CD8-positive, alpha-beta memory T cell (primary cell): ENCODE measurements around the gene RET. TPM values are rescaled to one million over a fixed set of nuclear protein-coding genes. Genes with fewer than 3 reads are reported as not detected.

Experiments used
- CTCF ChIA-PET: fragments of 350-600 bp; sonication (Branson Sonifier 250); formaldehyde crosslinking; loops from one replicate; lab custom pipeline; 2021; ENCODE audit warnings: antibody characterized with exemption; lab: Charles Lee
- POLR2A ChIA-PET: fragments of 350-600 bp; sonication (Branson Sonifier 250); formaldehyde crosslinking; loops from one replicate; lab custom pipeline; 2021; ENCODE audit warnings: antibody characterized with exemption; lab: Charles Lee
- DNase-seq, 5 donors: peaks; one replicate each; pipeline versions ENCODE4 v3.0.0 to v3.0.0-alpha.2; 2020 to 2022; ENCODE audit warnings: mixed read lengths in 1 of 5
- H3K27ac ChIP-seq: one replicate; pipeline ENCODE4 v1.7.0; 2013; ENCODE audit warnings: low read depth, mild to moderate bottlenecking, low read length, moderate library complexity
- H3K27me3 ChIP-seq: 2 replicates; pipeline ENCODE4 v1.7.0; 2013; ENCODE audit warnings: low read length, mild to moderate bottlenecking; ENCODE audit not compliant: insufficient read depth, poor library complexity, severe bottlenecking
- H3K36me3 ChIP-seq: 2 replicates; pipeline ENCODE4 v1.7.0; 2013; ENCODE audit warnings: mild to moderate bottlenecking, low read length, moderate library complexity; ENCODE audit not compliant: insufficient read depth
- H3K4me1 ChIP-seq: 2 replicates; pipeline ENCODE4 v1.7.0; 2013; ENCODE audit warnings: mild to moderate bottlenecking, low read length, moderate library complexity; ENCODE audit not compliant: insufficient read depth
- H3K4me3 ChIP-seq: 2 replicates; pipeline ENCODE4 v1.7.0; 2013; ENCODE audit warnings: mild to moderate bottlenecking, low read length
- H3K9me3 ChIP-seq: 2 replicates; pipeline ENCODE4 v1.7.0; 2013; ENCODE audit warnings: mild to moderate bottlenecking, low read length
- H3K27ac Mint-ChIP-seq, 8 donors: one replicate each; pipeline ENCODE4 v1.8.0; 2020 to 2021; ENCODE audit warnings: mixed read lengths in 8 of 8, mild to moderate bottlenecking in 6 of 8, inconsistent platforms in 3 of 8, moderate library complexity in 3 of 8
- H3K27me3 Mint-ChIP-seq, 2 donors: one replicate each; pipeline ENCODE4 v1.8.0; 2020 to 2021; ENCODE audit warnings: mixed read lengths in 2 of 2, mild to moderate bottlenecking in 1 of 2, moderate library complexity in 1 of 2
- H3K36me3 Mint-ChIP-seq, 3 donors: one replicate each; pipeline ENCODE4 v1.8.0; 2020 to 2021; ENCODE audit warnings: mixed read lengths in 3 of 3, inconsistent platforms in 1 of 3, mild to moderate bottlenecking in 1 of 3
- H3K4me1 Mint-ChIP-seq, 3 donors: one replicate each; pipeline ENCODE4 v1.8.0; 2020 to 2021; ENCODE audit warnings: mixed read lengths in 3 of 3, inconsistent platforms in 1 of 3, mild to moderate bottlenecking in 1 of 3
- H3K4me3 Mint-ChIP-seq, 7 donors: one replicate each; pipeline ENCODE4 v1.8.0; 2020 to 2021; ENCODE audit warnings: mixed read lengths in 7 of 7, mild to moderate bottlenecking in 6 of 7, moderate library complexity in 4 of 7, inconsistent platforms in 2 of 7
- H3K9me3 Mint-ChIP-seq, 5 donors: one replicate each; pipeline ENCODE4 v1.8.0; 2020 to 2022; ENCODE audit warnings: mixed read lengths in 5 of 5, mild to moderate bottlenecking in 3 of 5, moderate library complexity in 2 of 5, inconsistent platforms in 1 of 5
- polyA plus RNA-seq: library from polyadenylated mRNA; unstranded; fragments of 300-500 nt; fragmentation: Illumina TruSeq; gene quantifications from one replicate; pipeline ENCODE4 v1.2.3, GENCODE V29; 2021
- total RNA-seq, 2 experiments: library from RNA; stranded (reverse); gene quantifications; one replicate each; pipeline ENCODE4 v1.2.3, GENCODE V29; 2021

The RET gene
- total and polyA plus RNA-seq, 3 experiments from 2014 or later: 0.06 to 0.24 TPM; not detected in 1

- no peak for DNase-seq
- POLR2A ChIA-PET: no interaction called here
- Mint-ChIP-seq H3K9me3 (no peaks in the 10 kb centered on the region), H3K4me1 (no peaks in the 10 kb centered on the region), H3K4me3 (no peak overlapping the region), H3K27ac (no peak overlapping the region), H3K36me3 (no peaks in the 10 kb centered on the region), H3K27me3 (peaks cover 7 to 11% of the 10 kb centered on the region in 2 donors)
- no peak overlapping the region for H3K4me3 ChIP-seq
- no peaks in the 10 kb centered on the region for H3K36me3 ChIP-seq
- no peaks in the 10 kb centered on the region for H3K9me3 ChIP-seq
- no peaks in the 10 kb centered on the region for H3K4me1 ChIP-seq
- no peak overlapping the region for H3K27ac ChIP-seq
- no peaks in the 10 kb centered on the region for H3K27me3 ChIP-seq
- CTCF ChIA-PET: no interaction called here
These were observed 14.3 kb upstream of the RET start for GRCh38 chr10:43062402-43063160.

GRCh38 chr10:43064331-43065075 is 12.4 kb upstream of the RET start:
- no peak overlapping the region for H3K4me3 ChIP-seq
- ChIA-PET POLR2A (no interaction called here), CTCF (no interaction called here)
- H3K27me3 ChIP-seq: no peaks in the 10 kb centered on the region
- H3K4me1 ChIP-seq: no peaks in the 10 kb centered on the region
- no peaks in the 10 kb centered on the region for H3K36me3 Mint-ChIP-seq
- DNase-seq: no peak
- H3K4me3 Mint-ChIP-seq: no peak overlapping the region
- no peaks in the 10 kb centered on the region for H3K36me3 ChIP-seq
- no peaks in the 10 kb centered on the region for H3K9me3 ChIP-seq
- peaks cover 0 to 7% of the 10 kb centered on the region in 2 donors for H3K27me3 Mint-ChIP-seq
- H3K9me3 Mint-ChIP-seq: no peaks in the 10 kb centered on the region
- H3K27ac ChIP-seq: no peak overlapping the region
- no peaks in the 10 kb centered on the region for H3K4me1 Mint-ChIP-seq
- peak overlapping the region in 1 of 8 donors; percentile 38 for H3K27ac Mint-ChIP-seq

- H3K27me3 ChIP-seq: no peaks in the 10 kb centered on the region
- no peak for DNase-seq
- Mint-ChIP-seq H3K4me3 (no peak overlapping the region), H3K27ac (no peak overlapping the region), H3K27me3 (peaks cover 0 to 6% of the 10 kb centered on the region in 2 donors), H3K4me1 (no peaks in the 10 kb centered on the region), H3K9me3 (no peaks in the 10 kb centered on the region), H3K36me3 (no peaks in the 10 kb centered on the region)
- H3K27ac ChIP-seq: no peak overlapping the region
- no peaks in the 10 kb centered on the region for H3K36me3 ChIP-seq
- H3K4me1 ChIP-seq: no peaks in the 10 kb centered on the region
- H3K9me3 ChIP-seq: no peaks in the 10 kb centered on the region
- ChIA-PET POLR2A (no interaction called here), CTCF (no interaction called here)
- H3K4me3 ChIP-seq: no peak overlapping the region
These were observed 11.6 kb upstream of the RET start for GRCh38 chr10:43065234-43065633.

GRCh38 chr10:43065761-43066160 is 11.1 kb upstream of the RET start:
- ChIA-PET CTCF (no interaction called here), POLR2A (no interaction called here)
- no peaks in the 10 kb centered on the region for H3K27me3 ChIP-seq

GRCh38 chr10:43066481-43066880 is 10.4 kb upstream of the RET start:
- ChIA-PET CTCF (no interaction called here), POLR2A (no interaction called here)
- H3K27ac Mint-ChIP-seq: no peak overlapping the region
- H3K27me3 Mint-ChIP-seq: peaks cover 0 to 4% of the 10 kb centered on the region in 2 donors
- Histone ChIP-seq H3K9me3 (no peaks in the 10 kb centered on the region), H3K27me3 (no peaks in the 10 kb centered on the region), H3K27ac (no peak overlapping the region), H3K36me3 (no peaks in the 10 kb centered on the region), H3K4me3 (no peak overlapping the region), H3K4me1 (no peaks in the 10 kb centered on the region)
- H3K36me3 Mint-ChIP-seq: no peaks in the 10 kb centered on the region
- DNase-seq: no peak
- H3K9me3 Mint-ChIP-seq: no peaks in the 10 kb centered on the region
- no peak overlapping the region for H3K4me3 Mint-ChIP-seq
- no peaks in the 10 kb centered on the region for H3K4me1 Mint-ChIP-seq

More at GRCh38 chr10:43065761-43066160, 11.1 kb upstream of the RET start:
- Histone ChIP-seq H3K36me3 (no peaks in the 10 kb centered on the region), H3K27ac (no peak overlapping the region), H3K4me1 (no peaks in the 10 kb centered on the region), H3K4me3 (no peak overlapping the region), H3K9me3 (no peaks in the 10 kb centered on the region)
- Mint-ChIP-seq H3K9me3 (no peaks in the 10 kb centered on the region), H3K4me3 (no peak overlapping the region), H3K27me3 (peaks cover 0 to 2% of the 10 kb centered on the region in 2 donors), H3K27ac (no peak overlapping the region), H3K36me3 (no peaks in the 10 kb centered on the region), H3K4me1 (no peaks in the 10 kb centered on the region)
- DNase-seq: no peak

- peak overlapping the region in 1 of 7 donors; percentile 54 for H3K4me3 Mint-ChIP-seq
- no peaks in the 10 kb centered on the region for H3K36me3 Mint-ChIP-seq
- peaks cover under 1 to 4% of the 10 kb centered on the region in 2 donors for H3K27me3 Mint-ChIP-seq
- DNase-seq: peak in 1 of 5 donors; percentile 35
- peak overlapping the region in 1 of 8 donors; percentile 61 for H3K27ac Mint-ChIP-seq
- H3K4me3 ChIP-seq: no peak overlapping the region
- ChIA-PET POLR2A (no interaction called here), CTCF (no interaction called here)
- H3K4me1 Mint-ChIP-seq: no peaks in the 10 kb centered on the region
- H3K36me3 ChIP-seq: no peaks in the 10 kb centered on the region
- no peaks in the 10 kb centered on the region for H3K9me3 Mint-ChIP-seq
- H3K9me3 ChIP-seq: no peaks in the 10 kb centered on the region
- no peaks in the 10 kb centered on the region for H3K27me3 ChIP-seq
- no peak overlapping the region for H3K27ac ChIP-seq
- no peaks in the 10 kb centered on the region for H3K4me1 ChIP-seq
These were observed 9.3 kb upstream of the RET start for GRCh38 chr10:43067391-43068135.

- Mint-ChIP-seq H3K27ac (no peak overlapping the region), H3K27me3 (peaks cover 2 to 4% of the 10 kb centered on the region in 2 donors), H3K4me1 (no peaks in the 10 kb centered on the region), H3K4me3 (no peak overlapping the region), H3K9me3 (no peaks in the 10 kb centered on the region), H3K36me3 (no peaks in the 10 kb centered on the region)
- Histone ChIP-seq H3K36me3 (no peaks in the 10 kb centered on the region), H3K4me1 (no peaks in the 10 kb centered on the region), H3K27me3 (no peaks in the 10 kb centered on the region), H3K9me3 (no peaks in the 10 kb centered on the region), H3K27ac (no peak overlapping the region), H3K4me3 (no peak overlapping the region)
- ChIA-PET CTCF (no interaction called here), POLR2A (no interaction called here)
- peak in 1 of 5 donors; percentile 8 for DNase-seq
These were observed 8.8 kb upstream of the RET start for GRCh38 chr10:43068136-43068395.
